Measurements from ENCODE around the gene NFIA.

NFIA gene

GRCh38 chr1:61237659-61238358 lies 155.4 kb downstream of the NFIA start:
- FAIRE-seq (no peak), DNase-seq (ENCODE audit: insufficient read length) (no peak)
- TF ChIP-seq POLR2A (IDR thresholded peaks at IDR 0.05; ENCODE audit: low read depth, low read length), result no peak

- TF ChIP-seq POLR2AphosphoS5 (IDR thresholded peaks at IDR 0.05; ENCODE audit: low read depth, low read length) (no peak), TAF1 (IDR thresholded peaks at IDR 0.05; ENCODE audit: borderline replicate concordance, low read depth, low read length) (no peak), POLR2A (IDR thresholded peaks at IDR 0.05; ENCODE audit: low read depth, low read length) (no peak)
- FAIRE-seq, result no peak
- no peak for DNase-seq (ENCODE audit: insufficient read length)
Observed at GRCh38 chr1:61238359-61238665, 156.0 kb downstream of the NFIA start.

GRCh38 chr1:61240878-61241277 lies 158.5 kb downstream of the NFIA start:
- FAIRE-seq (peak; percentile 36), DNase-seq (ENCODE audit: insufficient read length) (no peak)
- TF ChIP-seq POLR2AphosphoS5 (IDR thresholded peaks at IDR 0.05; ENCODE audit: low read depth, low read length), result no peak
- TF ChIP-seq TAF1 (IDR thresholded peaks at IDR 0.05; ENCODE audit: borderline replicate concordance, low read depth, low read length), result no peak
- no peak for TF ChIP-seq POLR2A (IDR thresholded peaks at IDR 0.05; ENCODE audit: low read depth, low read length)

GRCh38 chr1:61241411-61241838 lies 159.1 kb downstream of the NFIA start:
- DNase-seq (ENCODE audit: insufficient read length) (no peak), FAIRE-seq (no peak)
- TF ChIP-seq POLR2A (IDR thresholded peaks at IDR 0.05; ENCODE audit: low read depth, low read length) (no peak), POLR2AphosphoS5 (IDR thresholded peaks at IDR 0.05; ENCODE audit: low read depth, low read length) (no peak), TAF1 (IDR thresholded peaks at IDR 0.05; ENCODE audit: borderline replicate concordance, low read depth, low read length) (no peak)

GRCh38 chr1:61241973-61242381 lies 159.6 kb downstream of the NFIA start:
- TF ChIP-seq POLR2A (IDR thresholded peaks at IDR 0.05; ENCODE audit: low read depth, low read length), result no peak
- no peak for TF ChIP-seq POLR2AphosphoS5 (IDR thresholded peaks at IDR 0.05; ENCODE audit: low read depth, low read length)
- TF ChIP-seq TAF1 (IDR thresholded peaks at IDR 0.05; ENCODE audit: borderline replicate concordance, low read depth, low read length), result no peak
- DNase-seq (ENCODE audit: insufficient read length) (no peak), FAIRE-seq (no peak)

GRCh38 chr1:61244114-61244513 lies 161.8 kb downstream of the NFIA start:
- DNase-seq (ENCODE audit: insufficient read length) (no peak), FAIRE-seq (no peak)
- no peak for TF ChIP-seq POLR2AphosphoS5 (IDR thresholded peaks at IDR 0.05; ENCODE audit: low read depth, low read length)
- TF ChIP-seq POLR2A (IDR thresholded peaks at IDR 0.05; ENCODE audit: low read depth, low read length), result no peak
- TF ChIP-seq TAF1 (IDR thresholded peaks at IDR 0.05; ENCODE audit: borderline replicate concordance, low read depth, low read length), result no peak

GRCh38 chr1:61245696-61246400 lies 163.5 kb downstream of the NFIA start:
- no peak for FAIRE-seq

GRCh38 chr1:61247051-61247825 lies 164.9 kb downstream of the NFIA start:
- TF ChIP-seq POLR2AphosphoS5 (IDR thresholded peaks at IDR 0.05; ENCODE audit: low read depth, low read length), result no peak
- TF ChIP-seq POLR2A (IDR thresholded peaks at IDR 0.05; ENCODE audit: low read depth, low read length), result no peak
- TF ChIP-seq TAF1 (IDR thresholded peaks at IDR 0.05; ENCODE audit: borderline replicate concordance, low read depth, low read length), result no peak
- DNase-seq (ENCODE audit: insufficient read length) (no peak), FAIRE-seq (peak; percentile 79)

More at GRCh38 chr1:61245696-61246400, 163.5 kb downstream of the NFIA start:
- DNase-seq (ENCODE audit: insufficient read length), result no peak
- TF ChIP-seq POLR2A (IDR thresholded peaks at IDR 0.05; ENCODE audit: low read depth, low read length), result no peak
- TF ChIP-seq TAF1 (IDR thresholded peaks at IDR 0.05; ENCODE audit: borderline replicate concordance, low read depth, low read length), result no peak
- no peak for TF ChIP-seq POLR2AphosphoS5 (IDR thresholded peaks at IDR 0.05; ENCODE audit: low read depth, low read length)

- FAIRE-seq, result no peak
- DNase-seq (ENCODE audit: insufficient read length), result no peak
- no peak for TF ChIP-seq TAF1 (IDR thresholded peaks at IDR 0.05; ENCODE audit: borderline replicate concordance, low read depth, low read length)
- no peak for TF ChIP-seq POLR2AphosphoS5 (IDR thresholded peaks at IDR 0.05; ENCODE audit: low read depth, low read length)
- no peak for TF ChIP-seq POLR2A (IDR thresholded peaks at IDR 0.05; ENCODE audit: low read depth, low read length)
Observed at GRCh38 chr1:61247881-61248752, 165.8 kb downstream of the NFIA start.

- no peak for TF ChIP-seq POLR2AphosphoS5 (IDR thresholded peaks at IDR 0.05; ENCODE audit: low read depth, low read length)
- TF ChIP-seq POLR2A (IDR thresholded peaks at IDR 0.05; ENCODE audit: low read depth, low read length), result no peak
- no peak for TF ChIP-seq TAF1 (IDR thresholded peaks at IDR 0.05; ENCODE audit: borderline replicate concordance, low read depth, low read length)
- no peak for FAIRE-seq
- DNase-seq (ENCODE audit: insufficient read length), result no peak
Observed at GRCh38 chr1:61250933-61251332, 168.6 kb downstream of the NFIA start.

All from GM12892 (cell line).